NCI-H2107 treated with DMSO at 0.1 percent for 48 hours (cell line): ENCODE measurements around the gene ZNF618.

Experiments
- DNase-seq: peaks from one replicate; lab custom pipeline; 2025; ENCODE audit not compliant: unreplicated experiment; lab: John Stamatoyannopoulos, UW

ZNF618 gene

GRCh38 chr9:114053246-114054005, 177.3 kb downstream of the ZNF618 start:
- no peak for DNase-seq

GRCh38 chr9:114054191-114054690, 178.1 kb downstream of the ZNF618 start:
- no peak for DNase-seq

GRCh38 chr9:114055061-114055460, 179.0 kb downstream of the ZNF618 start:
- DNase-seq, result no peak

GRCh38 chr9:114055894-114056293, 179.8 kb downstream of the ZNF618 start:
- no peak for DNase-seq

GRCh38 chr9:114056527-114056926, 180.4 kb downstream of the ZNF618 start:
- DNase-seq, result no peak

- DNase-seq, result no peak
Measured at GRCh38 chr9:114057161-114057885, 181.2 kb downstream of the ZNF618 start.

GRCh38 chr9:114058688-114059046, 182.6 kb downstream of the ZNF618 start:
- no peak for DNase-seq

- DNase-seq, result no peak
Measured at GRCh38 chr9:114059047-114059803, 183.1 kb downstream of the ZNF618 start.

GRCh38 chr9:114060070-114060469, 184.0 kb downstream of the ZNF618 start:
- no peak for DNase-seq

- DNase-seq, result no peak
Measured at GRCh38 chr9:114060711-114061110, 184.6 kb downstream of the ZNF618 start.

GRCh38 chr9:114061292-114061691, 185.2 kb downstream of the ZNF618 start:
- no peak for DNase-seq

- DNase-seq, result no peak
Measured at GRCh38 chr9:114061830-114062474, 185.8 kb downstream of the ZNF618 start.

- no peak for DNase-seq
Measured at GRCh38 chr9:114065304-114065703, 189.2 kb downstream of the ZNF618 start.

GRCh38 chr9:114069476-114070187, 193.5 kb downstream of the ZNF618 start:
- no peak for DNase-seq

- no peak for DNase-seq
Measured at GRCh38 chr9:114070188-114071103, 194.3 kb downstream of the ZNF618 start.

GRCh38 chr9:114071197-114071795, 195.2 kb downstream of the ZNF618 start:
- DNase-seq, result no peak

GRCh38 chr9:114072184-114073140, 196.4 kb downstream of the ZNF618 start:
- no peak for DNase-seq

GRCh38 chr9:114075602-114076001, 199.5 kb downstream of the ZNF618 start:
- DNase-seq, result no peak
